ENCODE results near the gene MEOX1. TPM values are rescaled to one million over a fixed set of nuclear protein-coding genes. Genes with fewer than 3 reads are reported as not detected.

MEOX1 gene
- total RNA-seq, 1 donor from 2014 or later = 1.7 TPM

- DNase-seq (ENCODE audit: low read depth, low spot score) = no peak
- Mint-ChIP-seq H3K36me3 (ENCODE audit: low read depth) (no peaks in the 10 kb centered on the region), H3K27ac (ENCODE audit: unreplicated experiment) (no peak overlapping the region), H3K4me1 (peaks cover 28% of the 10 kb centered on the region), H3K9me3 (peaks cover 2% of the 10 kb centered on the region), H3K4me3 (no peak overlapping the region), H3K27me3 (ENCODE audit: low read depth) (no peaks in the 10 kb centered on the region)
- no peak for TF ChIP-seq CTCF (conservative IDR thresholded peaks at IDR 0.05)
These were observed 36.2 kb upstream of the MEOX1 start for GRCh38 chr17:43697937-43698336.

GRCh38 chr17:43696891-43697290 lies 35.2 kb upstream of the MEOX1 start:
- peaks cover 22% of the 10 kb centered on the region for H3K4me1 Mint-ChIP-seq
- TF ChIP-seq CTCF (conservative IDR thresholded peaks at IDR 0.05) = no peak
- DNase-seq (ENCODE audit: low read depth, low spot score) = no peak
- no peaks in the 10 kb centered on the region for H3K9me3 Mint-ChIP-seq
- no peak overlapping the region for H3K27ac Mint-ChIP-seq (ENCODE audit: unreplicated experiment)
- H3K4me3 Mint-ChIP-seq = no peak overlapping the region
- no peaks in the 10 kb centered on the region for H3K27me3 Mint-ChIP-seq (ENCODE audit: low read depth)
- H3K36me3 Mint-ChIP-seq (ENCODE audit: low read depth) = no peaks in the 10 kb centered on the region

- Mint-ChIP-seq H3K27me3 (ENCODE audit: low read depth) (no peaks in the 10 kb centered on the region), H3K36me3 (ENCODE audit: low read depth) (no peaks in the 10 kb centered on the region), H3K4me1 (peaks cover 23% of the 10 kb centered on the region), H3K9me3 (no peaks in the 10 kb centered on the region), H3K27ac (ENCODE audit: unreplicated experiment) (peak overlapping the region; percentile 44), H3K4me3 (peak overlapping the region; percentile 23)
- TF ChIP-seq CTCF (conservative IDR thresholded peaks at IDR 0.05) = no peak
- no peak for DNase-seq (ENCODE audit: low read depth, low spot score)
These were observed 34.5 kb upstream of the MEOX1 start for GRCh38 chr17:43695970-43696865.

GRCh38 chr17:43694081-43694870 lies 32.6 kb upstream of the MEOX1 start:
- peak; percentile 84 for DNase-seq (ENCODE audit: low read depth, low spot score)
- Mint-ChIP-seq H3K9me3 (no peaks in the 10 kb centered on the region), H3K27me3 (ENCODE audit: low read depth) (no peaks in the 10 kb centered on the region), H3K36me3 (ENCODE audit: low read depth) (no peaks in the 10 kb centered on the region), H3K4me1 (peaks cover 27% of the 10 kb centered on the region), H3K27ac (ENCODE audit: unreplicated experiment) (peak overlapping the region; percentile 44), H3K4me3 (peak overlapping the region; percentile 1)
- TF ChIP-seq CTCF (conservative IDR thresholded peaks at IDR 0.05) = peak; percentile 97

- Mint-ChIP-seq H3K27me3 (ENCODE audit: low read depth) (no peaks in the 10 kb centered on the region), H3K4me3 (no peak overlapping the region), H3K9me3 (no peaks in the 10 kb centered on the region), H3K36me3 (ENCODE audit: low read depth) (no peaks in the 10 kb centered on the region), H3K4me1 (peaks cover 19% of the 10 kb centered on the region), H3K27ac (ENCODE audit: unreplicated experiment) (no peak overlapping the region)
- no peak for DNase-seq (ENCODE audit: low read depth, low spot score)
- TF ChIP-seq CTCF (conservative IDR thresholded peaks at IDR 0.05) = no peak
These were observed 29.6 kb upstream of the MEOX1 start for GRCh38 chr17:43691317-43691693.
